GM12874 (cell line): ENCODE measurements around the gene IQCK.

Experiments
- CTCF ChIP-seq: IDR thresholded peaks from 2 replicates; pipeline ENCODE4 v1.5.1; 2011; ENCODE audit warnings: low read depth, mild to moderate bottlenecking, control low read depth, low read length, moderate library complexity; ENCODE audit not compliant: insufficient read depth

IQCK gene

GRCh38 chr16:19694989-19695388 is 23.1 kb upstream of the IQCK start:
- TF ChIP-seq CTCF, result no peak

- TF ChIP-seq CTCF, result no peak
These were observed 21.7 kb upstream of the IQCK start for GRCh38 chr16:19696328-19696727.

GRCh38 chr16:19696961-19697360 is 21.1 kb upstream of the IQCK start:
- TF ChIP-seq CTCF, result no peak

- TF ChIP-seq CTCF, result no peak
These were observed 20.2 kb upstream of the IQCK start for GRCh38 chr16:19697756-19698318.

GRCh38 chr16:19698480-19699465 is 19.3 kb upstream of the IQCK start:
- no peak for TF ChIP-seq CTCF

- TF ChIP-seq CTCF, result no peak
These were observed 18.6 kb upstream of the IQCK start for GRCh38 chr16:19699472-19699871.

- TF ChIP-seq CTCF, result no peak
These were observed 17.7 kb upstream of the IQCK start for GRCh38 chr16:19700319-19700781.
